ENCODE results near the gene AFG1L.

DNA sequence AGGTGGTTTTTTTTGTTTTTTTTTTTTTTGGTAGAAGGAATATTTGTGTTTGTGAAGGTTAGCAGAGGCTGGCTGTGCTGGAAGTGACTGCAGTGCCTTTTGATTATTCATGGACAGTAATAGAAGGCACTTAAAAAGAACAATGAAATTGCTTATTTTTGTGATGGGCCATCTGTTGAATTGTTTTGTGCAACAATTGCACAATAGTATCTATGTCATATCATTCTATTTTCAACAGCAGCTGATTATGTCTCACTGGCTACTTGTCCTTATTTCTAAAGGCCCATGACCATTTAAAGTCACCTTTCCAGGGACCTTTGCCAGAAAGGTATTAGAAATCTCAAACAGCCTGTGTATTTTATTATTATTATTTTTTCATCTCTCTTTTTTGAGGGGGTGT is 70.6 kb downstream of the AFG1L start:
- TF ChIP-seq, protein P1, sequence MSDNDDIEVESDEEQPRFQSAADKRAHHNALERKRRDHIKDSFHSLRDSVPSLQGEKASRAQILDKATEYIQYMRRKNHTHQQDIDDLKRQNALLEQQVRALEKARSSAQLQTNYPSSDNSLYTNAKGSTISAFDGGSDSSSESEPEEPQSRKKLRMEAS (CRISPR knock-in tag; IDR thresholded peaks at IDR 0.05): no peak
- TF ChIP-seq, protein P2, sequence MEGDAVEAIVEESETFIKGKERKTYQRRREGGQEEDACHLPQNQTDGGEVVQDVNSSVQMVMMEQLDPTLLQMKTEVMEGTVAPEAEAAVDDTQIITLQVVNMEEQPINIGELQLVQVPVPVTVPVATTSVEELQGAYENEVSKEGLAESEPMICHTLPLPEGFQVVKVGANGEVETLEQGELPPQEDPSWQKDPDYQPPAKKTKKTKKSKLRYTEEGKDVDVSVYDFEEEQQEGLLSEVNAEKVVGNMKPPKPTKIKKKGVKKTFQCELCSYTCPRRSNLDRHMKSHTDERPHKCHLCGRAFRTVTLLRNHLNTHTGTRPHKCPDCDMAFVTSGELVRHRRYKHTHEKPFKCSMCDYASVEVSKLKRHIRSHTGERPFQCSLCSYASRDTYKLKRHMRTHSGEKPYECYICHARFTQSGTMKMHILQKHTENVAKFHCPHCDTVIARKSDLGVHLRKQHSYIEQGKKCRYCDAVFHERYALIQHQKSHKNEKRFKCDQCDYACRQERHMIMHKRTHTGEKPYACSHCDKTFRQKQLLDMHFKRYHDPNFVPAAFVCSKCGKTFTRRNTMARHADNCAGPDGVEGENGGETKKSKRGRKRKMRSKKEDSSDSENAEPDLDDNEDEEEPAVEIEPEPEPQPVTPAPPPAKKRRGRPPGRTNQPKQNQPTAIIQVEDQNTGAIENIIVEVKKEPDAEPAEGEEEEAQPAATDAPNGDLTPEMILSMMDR (IDR thresholded peaks at IDR 0.05): no peak
- TF ChIP-seq, protein P3, sequence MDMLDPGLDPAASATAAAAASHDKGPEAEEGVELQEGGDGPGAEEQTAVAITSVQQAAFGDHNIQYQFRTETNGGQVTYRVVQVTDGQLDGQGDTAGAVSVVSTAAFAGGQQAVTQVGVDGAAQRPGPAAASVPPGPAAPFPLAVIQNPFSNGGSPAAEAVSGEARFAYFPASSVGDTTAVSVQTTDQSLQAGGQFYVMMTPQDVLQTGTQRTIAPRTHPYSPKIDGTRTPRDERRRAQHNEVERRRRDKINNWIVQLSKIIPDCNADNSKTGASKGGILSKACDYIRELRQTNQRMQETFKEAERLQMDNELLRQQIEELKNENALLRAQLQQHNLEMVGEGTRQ (CRISPR knock-in tag; IDR thresholded peaks at IDR 0.05): no peak
- TF ChIP-seq JUN (CRISPR knock-in tag; IDR thresholded peaks at IDR 0.05) (no peak), ZBTB21 (CRISPR knock-in tag; IDR thresholded peaks at IDR 0.05; ENCODE audit: borderline replicate concordance) (no peak), SP1 (CRISPR knock-in tag; conservative IDR thresholded peaks at IDR 0.05) (no peak), CREM (CRISPR knock-in tag; IDR thresholded peaks at IDR 0.05) (no peak), AR (CRISPR knock-in tag; IDR thresholded peaks at IDR 0.05) (no peak), ELF4 (CRISPR knock-in tag; IDR thresholded peaks at IDR 0.05; ENCODE audit: low read depth) (no peak)
